IPS-NIHi7 (cell line): ENCODE measurements around the gene UBR7.
"Not testable (repeated sequence)": the region's sequence is repeated elsewhere in the genome, so short reads cannot be mapped to it uniquely, and the experiment has no call there.

ENCODE experiments used
- DNase-seq: peaks from one replicate; pipeline ENCODE4 v3.0.0; 2012; ENCODE audit warnings: mixed read lengths; ENCODE audit errors: extremely low spot score

Gene UBR7, protein sequence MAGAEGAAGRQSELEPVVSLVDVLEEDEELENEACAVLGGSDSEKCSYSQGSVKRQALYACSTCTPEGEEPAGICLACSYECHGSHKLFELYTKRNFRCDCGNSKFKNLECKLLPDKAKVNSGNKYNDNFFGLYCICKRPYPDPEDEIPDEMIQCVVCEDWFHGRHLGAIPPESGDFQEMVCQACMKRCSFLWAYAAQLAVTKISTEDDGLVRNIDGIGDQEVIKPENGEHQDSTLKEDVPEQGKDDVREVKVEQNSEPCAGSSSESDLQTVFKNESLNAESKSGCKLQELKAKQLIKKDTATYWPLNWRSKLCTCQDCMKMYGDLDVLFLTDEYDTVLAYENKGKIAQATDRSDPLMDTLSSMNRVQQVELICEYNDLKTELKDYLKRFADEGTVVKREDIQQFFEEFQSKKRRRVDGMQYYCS

DNA sequence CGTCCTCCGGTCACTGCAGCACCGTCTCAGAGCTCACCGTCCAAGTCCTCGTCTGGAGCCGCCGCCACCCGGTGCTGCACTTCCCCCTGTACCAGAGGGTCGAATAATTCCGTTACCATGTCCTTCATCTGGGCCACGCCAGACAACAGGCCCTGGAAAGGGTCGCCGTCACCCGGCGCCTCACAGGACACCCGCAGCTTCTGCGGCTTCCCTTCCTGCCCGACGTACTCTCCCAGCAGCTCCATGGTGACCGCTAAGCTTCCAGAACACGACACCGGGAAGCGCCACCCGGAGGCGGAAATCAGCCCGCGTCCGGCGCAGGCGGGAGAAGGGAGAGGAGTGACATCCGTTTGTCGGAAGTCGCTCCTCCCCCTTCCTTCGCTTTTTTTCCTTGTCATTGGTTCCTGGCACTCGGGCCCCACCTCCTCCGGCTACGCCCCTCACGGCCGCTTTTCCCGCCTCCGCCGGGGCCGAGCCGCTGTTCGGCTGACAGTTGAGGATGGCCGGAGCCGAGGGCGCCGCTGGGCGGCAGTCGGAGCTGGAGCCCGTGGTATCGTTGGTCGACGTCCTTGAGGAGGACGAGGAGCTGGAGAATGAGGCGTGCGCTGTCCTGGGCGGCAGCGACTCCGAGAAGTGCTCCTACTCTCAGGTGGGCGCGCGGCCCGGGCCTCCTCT, at the start of gene UBR7, which contains the start of gene GON7:
Gene UBR7, plus strand, starts transcription at position 464 of the 675 bp plus-strand sequence. Its CDS starts 36 bp downstream, at position 500.
Gene GON7, minus strand, starts transcription at position 273 of the 675 bp plus-strand sequence. Its CDS starts 28 bp downstream, at position 245.
- DNase-seq = peak; percentile 97

DNA sequence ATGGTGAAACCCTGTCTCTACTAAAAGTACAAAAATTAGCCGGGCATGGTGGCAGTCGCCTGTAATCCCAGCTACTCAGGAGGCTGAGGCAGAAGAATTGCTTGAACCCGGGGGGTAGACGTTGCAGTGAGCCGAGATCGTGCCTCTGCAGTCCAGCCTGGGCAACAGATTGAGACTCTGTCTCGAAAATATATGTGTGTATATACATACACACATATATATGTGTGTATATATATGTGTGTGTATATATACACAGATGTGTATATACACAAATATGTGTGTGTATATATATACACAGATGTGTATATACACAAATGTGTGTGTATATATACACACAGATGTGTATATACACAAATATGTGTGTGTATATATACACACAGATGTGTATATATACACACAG, 48.7 kb upstream of the UBR7 start:
- DNase-seq = not testable (repeated sequence)

DNA sequence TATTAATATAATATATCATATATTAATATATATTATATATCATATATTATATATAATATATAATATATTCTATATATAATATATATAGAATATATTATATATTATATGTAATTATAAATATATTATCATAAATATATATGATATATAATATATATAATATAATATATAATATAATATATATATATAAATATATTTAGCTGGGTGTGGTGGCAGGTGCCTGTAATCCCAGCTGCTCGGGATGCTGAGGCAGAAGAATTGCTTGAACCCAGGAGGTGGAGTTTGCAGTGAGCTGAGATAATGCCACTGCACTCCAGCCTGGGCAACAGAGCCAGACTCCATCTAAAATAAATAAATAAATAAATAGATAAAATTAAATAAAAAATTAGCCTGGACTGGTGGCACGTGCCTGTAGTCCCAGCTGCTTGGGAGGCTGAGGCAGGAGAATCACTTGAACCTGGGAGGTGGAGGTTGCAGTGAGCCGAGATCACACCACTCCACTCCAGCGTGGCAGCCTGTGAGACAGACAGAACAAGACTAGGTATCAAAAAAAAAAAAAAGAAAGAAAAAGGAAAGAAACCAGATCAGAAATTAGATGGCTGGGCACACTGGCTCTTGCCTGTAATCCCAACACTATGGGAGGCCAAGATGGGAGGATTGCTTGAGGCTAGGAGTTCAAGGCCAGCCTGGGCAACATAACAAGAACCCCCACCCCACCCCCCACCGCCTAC, 47.3 kb upstream of the UBR7 start:
- not testable (repeated sequence) for DNase-seq

- peak; percentile 60 for DNase-seq
Observed at GRCh38 chr14:93160353-93160801, 46.7 kb upstream of the UBR7 start.

DNA sequence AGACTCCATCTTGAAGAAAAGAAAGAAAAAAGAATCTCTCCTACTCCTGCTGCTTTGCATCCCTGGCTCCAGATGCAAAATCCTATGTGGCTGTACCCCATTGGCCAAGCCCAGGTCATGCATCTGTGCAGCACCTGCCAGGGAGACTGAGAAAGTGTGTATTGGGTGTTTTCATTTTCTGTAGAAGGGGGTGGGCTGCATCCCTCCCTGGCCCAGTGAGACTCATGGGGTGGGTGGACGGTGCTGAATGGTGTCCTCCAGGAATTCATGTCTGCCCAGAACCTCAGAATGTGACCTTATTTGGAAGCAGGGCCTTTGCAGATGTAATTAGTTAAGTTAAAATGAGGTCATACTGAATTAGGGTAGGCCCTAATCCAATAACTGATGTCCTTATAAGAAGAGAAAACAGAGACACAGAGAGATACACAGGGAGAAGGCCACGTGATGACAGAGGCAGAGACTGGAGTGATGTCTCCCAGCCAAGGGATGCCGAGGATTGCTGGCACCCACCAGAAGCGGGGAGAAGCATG, 45.6 kb upstream of the UBR7 start:
- no peak for DNase-seq

- no peak for DNase-seq
Observed at GRCh38 chr14:93163564-93163963, 43.5 kb upstream of the UBR7 start.

DNA sequence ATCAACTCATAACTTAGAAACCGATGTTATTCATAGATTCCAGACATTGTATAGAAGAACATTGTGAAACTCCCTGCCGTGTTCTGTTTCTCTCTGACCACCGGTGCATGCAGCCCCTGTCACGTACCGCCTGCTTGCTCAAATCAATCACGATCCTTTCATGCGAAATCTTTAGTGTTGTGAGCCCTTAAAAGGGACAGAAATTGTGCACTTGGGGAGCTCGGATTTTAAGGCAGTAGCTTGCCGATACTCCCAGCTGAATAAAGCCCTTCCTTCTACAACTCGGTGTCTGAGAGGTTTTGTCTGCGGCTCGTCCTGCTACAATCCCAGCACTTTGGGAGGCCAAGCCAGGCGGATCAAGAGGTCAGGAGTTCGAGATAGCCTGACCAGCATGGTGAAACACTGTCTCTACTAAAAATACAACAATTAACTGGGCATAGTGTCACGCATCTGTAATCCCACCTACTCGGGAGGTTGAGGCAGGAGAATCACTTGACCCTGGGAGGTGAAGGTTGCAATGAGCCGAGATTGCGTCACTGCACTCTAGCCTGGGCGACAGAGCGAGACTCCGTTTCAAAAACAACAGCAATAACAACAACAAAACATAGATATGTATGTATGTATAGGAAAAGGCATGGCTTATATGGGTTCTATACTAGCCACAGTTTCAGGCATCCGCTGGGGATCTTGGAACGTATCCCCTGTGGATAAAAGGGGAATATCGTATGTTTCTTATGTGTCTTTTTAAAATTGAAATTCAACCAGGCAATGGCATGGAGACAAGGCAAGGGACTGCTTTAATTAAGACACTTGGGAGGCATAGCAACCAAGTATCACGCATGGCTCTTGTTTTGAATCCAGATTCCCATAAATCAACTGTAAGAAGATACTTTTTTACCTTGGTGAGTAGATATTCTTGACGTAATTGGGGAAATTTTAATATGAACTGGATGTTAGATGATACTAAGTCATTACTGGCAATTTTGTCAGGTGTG, 41.5 kb upstream of the UBR7 start:
- DNase-seq = not testable (repeated sequence)

GRCh38 chr14:93168610-93169009, 38.4 kb upstream of the UBR7 start:
- not testable (repeated sequence) for DNase-seq

DNA sequence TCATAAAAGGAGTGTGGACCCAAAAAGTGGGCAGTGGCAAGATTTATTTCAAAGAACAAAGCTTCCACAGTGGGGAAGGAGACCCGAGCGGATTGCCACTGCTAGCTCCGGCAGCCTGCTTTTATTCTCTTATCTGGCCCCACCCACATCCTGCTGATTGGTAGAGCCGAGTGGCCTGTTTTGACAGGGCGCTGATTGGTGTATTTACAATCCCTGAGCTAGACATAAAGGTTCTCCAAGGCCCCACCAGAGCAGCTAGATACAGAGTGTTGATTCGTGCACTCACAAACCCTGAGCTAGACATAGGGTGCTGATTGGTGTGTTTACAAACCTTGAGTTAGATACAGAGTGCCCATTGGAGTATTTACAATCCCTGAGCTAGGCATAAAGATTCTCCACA, 37.4 kb upstream of the UBR7 start:
- not testable (repeated sequence) for DNase-seq

DNA sequence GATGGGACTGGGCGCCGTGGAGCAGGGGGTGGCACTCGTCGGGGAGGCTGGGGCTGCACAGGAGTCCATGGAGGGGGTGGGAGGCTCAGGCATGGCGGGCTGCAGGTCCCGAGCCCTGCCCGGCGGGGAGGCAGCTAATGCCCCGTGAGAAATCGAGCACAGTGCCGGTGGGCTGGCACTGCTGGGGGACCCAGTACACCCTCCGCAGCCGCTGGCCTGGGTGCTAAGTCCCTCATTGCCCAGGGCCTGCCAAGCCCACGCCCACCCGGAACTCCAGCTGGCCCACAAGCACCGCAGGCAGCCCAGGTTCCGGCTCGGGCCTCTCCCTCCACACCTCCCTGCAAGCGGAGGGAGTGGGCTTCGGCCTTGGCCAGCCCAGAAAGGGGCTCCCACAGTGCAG, 36.9 kb upstream of the UBR7 start:
- not testable (repeated sequence) for DNase-seq

GRCh38 chr14:93171376-93171775, 35.7 kb upstream of the UBR7 start:
- DNase-seq = no peak

- no peak for DNase-seq
Observed at GRCh38 chr14:93173943-93174395, 33.1 kb upstream of the UBR7 start.

GRCh38 chr14:93174731-93175130, 32.3 kb upstream of the UBR7 start:
- not testable (repeated sequence) for DNase-seq

DNA sequence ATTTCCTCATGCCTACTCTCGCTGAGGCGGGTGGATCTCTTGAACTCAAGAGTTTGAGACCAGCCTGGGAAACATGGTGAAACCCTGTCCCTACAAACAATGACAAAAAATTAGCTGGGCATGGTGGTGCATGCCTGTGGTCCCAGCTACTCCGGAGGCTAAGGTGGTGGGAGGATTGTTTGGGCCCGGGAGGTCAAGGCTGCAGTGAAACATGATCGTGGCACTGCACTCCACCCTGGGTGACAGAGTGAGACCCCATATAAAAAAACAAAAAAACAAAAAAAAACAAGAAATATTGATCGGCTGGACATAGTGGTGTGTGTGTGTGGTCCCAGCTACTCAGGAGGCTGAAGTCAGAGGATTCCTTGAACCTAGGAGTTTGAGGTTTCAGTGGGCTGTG, 31.6 kb upstream of the UBR7 start:
- no peak for DNase-seq

GRCh38 chr14:93183596-93184317, 23.3 kb upstream of the UBR7 start:
- no peak for DNase-seq

GRCh38 chr14:93184391-93185348, 22.4 kb upstream of the UBR7 start, which contains the start of the genes LYSET and MOAP1:
LYSET (plus strand) TSS chr14:93185317; CDS start chr14:93185406, 89 bp downstream.
MOAP1 (minus strand) TSS chr14:93184897; CDS start chr14:93184242, 655 bp downstream.
- peak; percentile 92 for DNase-seq

DNA sequence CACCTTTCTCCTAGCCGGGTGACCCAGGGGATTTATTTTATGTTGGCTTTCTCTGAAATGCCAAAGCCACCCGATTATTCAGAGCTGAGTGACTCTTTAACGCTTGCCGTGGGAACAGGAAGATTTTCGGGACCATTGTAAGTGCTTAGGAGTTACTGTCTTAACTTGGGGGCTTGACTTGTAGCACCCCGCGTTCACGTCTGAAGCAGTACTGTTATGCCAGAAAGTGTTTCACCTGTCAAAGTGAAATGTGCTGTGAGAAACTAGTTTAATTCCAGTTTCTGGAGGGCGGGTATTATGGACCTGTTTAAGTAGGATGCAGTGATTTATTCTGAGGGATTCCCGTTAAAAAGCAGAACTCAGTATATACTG, 21.7 kb upstream of the UBR7 start:
- DNase-seq = no peak

DNA sequence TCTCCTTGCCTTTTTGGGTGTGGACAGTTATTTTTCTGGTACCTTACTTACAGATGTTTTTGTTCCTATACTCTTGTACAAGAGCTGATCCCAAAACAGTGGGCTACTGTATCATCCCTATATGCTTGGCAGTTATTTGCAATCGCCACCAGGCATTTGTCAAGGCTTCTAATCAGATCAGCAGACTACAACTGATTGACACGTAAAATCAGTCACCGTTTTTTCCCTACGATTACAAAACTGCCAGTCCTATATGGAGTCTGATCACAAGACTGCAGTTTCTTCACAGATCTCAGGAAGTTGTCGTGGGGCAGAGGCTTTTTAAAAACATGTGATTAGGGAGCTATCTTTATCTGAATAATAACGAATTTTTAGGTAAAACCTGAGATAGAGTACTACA, 20.6 kb upstream of the UBR7 start:
- DNase-seq = no peak
